Ovary (tissue), 3 donors: Measurements from ENCODE around the gene DNAH3.

ENCODE experiments used
- CTCF ChIP-seq, 3 donors: fragments of 450-650 bp in 2 of 3; fragments of 200-600 bp in 1 of 3; IDR thresholded peaks; one replicate each; pipeline versions ENCODE4 v1.5.1 to v1.8.0; 2016 to 2022; ENCODE audit warnings: antibody characterized with exemption in 3 of 3, mild to moderate bottlenecking in 1 of 3
- EP300 ChIP-seq: sonication (generic); formaldehyde crosslinking; IDR thresholded peaks from one replicate; pipeline ENCODE4 v1.6.1; 2017; ENCODE audit warnings: antibody characterized with exemption
- POLR2A ChIP-seq: fragments of 450-650 bp; IDR thresholded peaks from one replicate; pipeline ENCODE4 v1.6.1; 2017; ENCODE audit warnings: antibody characterized with exemption, mild to moderate bottlenecking, moderate library complexity
- donor health status: DM: no; HTN: no; CAD: no.

GRCh38 chr16:21036471-21036870 is 114.2 kb downstream of the DNAH3 start:
- TF ChIP-seq CTCF (IDR thresholded peaks at IDR 0.05): no peak
- no peak for TF ChIP-seq POLR2A
- TF ChIP-seq EP300: no peak
